Colonic mucosa (tissue), 4 donors: ENCODE data around the gene AFF2. TPM values are rescaled to one million over a fixed set of nuclear protein-coding genes. Genes with fewer than 3 reads are reported as not detected.

ENCODE experiments used
- DNase-seq: peaks from one replicate; pipeline ENCODE4 v3.0.0-alpha.2; 2020
- H3K27ac ChIP-seq: fragments of 200-600 bp; one replicate; pipeline ENCODE4 v1.8.0; 2021
- H3K27me3 ChIP-seq: fragments of 200-600 bp; one replicate; pipeline ENCODE4 v1.8.0; 2021
- H3K36me3 ChIP-seq: fragments of 200-600 bp; one replicate; pipeline ENCODE4 v1.8.0; 2021
- H3K4me1 ChIP-seq: fragments of 200-600 bp; one replicate; pipeline ENCODE4 v1.8.0; 2021; ENCODE audit warnings: mild to moderate bottlenecking
- H3K4me3 ChIP-seq: fragments of 200-600 bp; one replicate; pipeline ENCODE4 v1.8.0; 2021
- H3K9ac ChIP-seq, 2 donors: one replicate each; pipeline ENCODE4 v1.7.0; 2013; ENCODE audit warnings: control low read depth in 2 of 2, low read depth in 2 of 2, low read length in 2 of 2
- H3K9me3 ChIP-seq: fragments of 200-600 bp; one replicate; pipeline ENCODE4 v1.8.0; 2021
- CTCF ChIP-seq: fragments of 200-600 bp; IDR thresholded peaks from one replicate; pipeline ENCODE4 v1.8.0; 2022; ENCODE audit warnings: antibody characterized with exemption, mild to moderate bottlenecking
- intact Hi-C: fragments of 100-400 bp; cut with DNase I; formaldehyde crosslinking; loops from one replicate; pipeline ENCODE4 v1.14.1; 2022
- total RNA-seq, 2 donors: library from RNA; stranded (reverse); fragmentation: NEBNext Ultra II Directional in 1 of 2; extraction: Animal tissue kit (Norgen Biotek cat#: 25700) in 1 of 2; gene quantifications; one replicate each; pipeline ENCODE4 v1.2.1, GENCODE V29; 2021
- donor health status: healthy.
- donor health status: DM: no; HTN: no; CAD: no.
- donor health status: DM: no; HTN: no; CAD: no.

Gene AFF2
- total RNA-seq, 2 donors from 2014 or later: 0.05 to 0.12 TPM

DNA sequence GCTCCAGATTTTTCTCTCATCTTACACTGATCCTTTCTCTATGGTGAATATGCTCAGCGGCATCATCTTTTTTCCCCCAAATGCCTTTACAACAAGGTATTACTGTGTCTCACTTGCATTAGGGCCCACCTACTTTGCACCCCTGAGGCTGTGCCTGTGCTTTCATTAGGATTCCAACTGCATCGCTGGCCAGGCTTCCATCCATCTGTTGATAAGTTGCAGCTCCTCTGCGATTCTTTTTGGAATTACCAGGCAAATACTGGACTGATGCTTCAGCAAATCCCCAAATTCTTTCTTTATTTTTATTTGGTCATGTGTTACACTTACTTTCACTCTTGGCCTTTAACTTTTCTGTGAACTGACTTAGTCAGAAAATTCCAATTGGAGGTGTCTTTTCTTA lies 77.3 kb downstream of the AFF2 start:
- no peaks in the 10 kb centered on the region for H3K27me3 ChIP-seq
- no peak overlapping the region for H3K27ac ChIP-seq
- intact Hi-C loops: no loop called here
- no peak for TF ChIP-seq CTCF
- no peaks in the 10 kb centered on the region for H3K36me3 ChIP-seq
- H3K4me1 ChIP-seq: no peaks in the 10 kb centered on the region
- H3K9ac ChIP-seq: no peak overlapping the region
- H3K4me3 ChIP-seq: no peak overlapping the region
- DNase-seq: no peak
- H3K9me3 ChIP-seq: no peaks in the 10 kb centered on the region

- Histone ChIP-seq H3K27ac (no peak overlapping the region), H3K4me1 (no peaks in the 10 kb centered on the region), H3K36me3 (no peaks in the 10 kb centered on the region), H3K4me3 (no peak overlapping the region), H3K27me3 (no peaks in the 10 kb centered on the region), H3K9me3 (no peaks in the 10 kb centered on the region), H3K9ac (no peak overlapping the region)
- TF ChIP-seq CTCF: no peak
- intact Hi-C loops: no loop called here
- DNase-seq: no peak
Observed at GRCh38 chrX:148580016-148580415, 79.6 kb downstream of the AFF2 start.

DNA sequence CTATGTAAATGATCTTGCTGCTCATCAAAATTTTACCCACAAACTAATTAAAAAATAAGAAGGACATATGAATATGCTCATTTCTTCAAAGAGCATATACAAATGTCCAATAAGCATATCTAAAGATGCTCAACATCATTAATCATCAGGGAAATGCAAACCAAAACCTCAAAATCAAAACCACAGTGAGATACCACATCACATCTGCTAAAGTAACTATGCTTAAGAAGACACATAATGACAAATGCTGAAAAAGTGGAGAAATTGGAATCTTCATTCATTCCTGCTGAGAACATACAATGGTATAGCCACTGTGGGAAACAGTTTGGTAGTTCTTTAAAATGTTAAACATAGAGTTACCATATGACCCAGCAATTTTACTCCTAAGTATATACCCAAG lies 81.9 kb downstream of the AFF2 start:
- no peak overlapping the region for H3K4me3 ChIP-seq
- no peak for TF ChIP-seq CTCF
- no peaks in the 10 kb centered on the region for H3K9me3 ChIP-seq
- no peak overlapping the region for H3K27ac ChIP-seq
- no peak overlapping the region for H3K9ac ChIP-seq
- no peaks in the 10 kb centered on the region for H3K36me3 ChIP-seq
- H3K4me1 ChIP-seq: no peaks in the 10 kb centered on the region
- H3K27me3 ChIP-seq: no peaks in the 10 kb centered on the region
- no peak for DNase-seq
- intact Hi-C loops: no loop called here

- no peak for TF ChIP-seq CTCF
- no peaks in the 10 kb centered on the region for H3K27me3 ChIP-seq
- no peak overlapping the region for H3K9ac ChIP-seq
- intact Hi-C loops: no loop called here
- no peaks in the 10 kb centered on the region for H3K9me3 ChIP-seq
- H3K27ac ChIP-seq: no peak overlapping the region
- no peaks in the 10 kb centered on the region for H3K36me3 ChIP-seq
- H3K4me1 ChIP-seq: no peaks in the 10 kb centered on the region
- no peak overlapping the region for H3K4me3 ChIP-seq
- no peak for DNase-seq
Observed at GRCh38 chrX:148588649-148589310, 88.4 kb downstream of the AFF2 start.

DNA sequence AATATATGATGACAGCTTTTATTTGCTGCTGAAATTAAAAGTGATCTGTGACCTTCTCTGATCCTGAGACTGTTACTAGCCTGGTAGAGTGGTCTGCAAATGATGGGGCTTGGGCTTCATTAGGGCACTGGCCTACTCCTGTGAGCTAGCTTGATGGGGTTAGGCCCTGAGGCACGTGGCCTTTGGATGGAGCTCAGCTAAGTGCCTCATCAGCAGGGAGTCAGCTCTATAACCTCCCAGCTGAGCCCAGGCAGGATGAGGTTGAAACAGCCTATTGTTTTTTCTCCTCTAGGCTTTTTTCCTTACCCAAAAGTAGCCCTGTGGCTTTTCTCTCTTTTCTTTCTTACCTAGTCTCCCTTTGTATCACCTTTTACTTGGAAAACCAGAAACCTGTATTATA lies 92.2 kb downstream of the AFF2 start:
- H3K27me3 ChIP-seq: no peaks in the 10 kb centered on the region
- H3K4me3 ChIP-seq: no peak overlapping the region
- no peaks in the 10 kb centered on the region for H3K9me3 ChIP-seq
- H3K36me3 ChIP-seq: no peaks in the 10 kb centered on the region
- no peak for DNase-seq
- H3K9ac ChIP-seq: no peak overlapping the region
- intact Hi-C loops: no loop called here
- no peak for TF ChIP-seq CTCF
- H3K27ac ChIP-seq: no peak overlapping the region
- H3K4me1 ChIP-seq: no peaks in the 10 kb centered on the region
